ENCODE measurements around the gene FOXN1.
A peak's percentile ranks its signal among the peaks of the same experiment; 100 is the strongest.

The FOXN1 gene

DNA sequence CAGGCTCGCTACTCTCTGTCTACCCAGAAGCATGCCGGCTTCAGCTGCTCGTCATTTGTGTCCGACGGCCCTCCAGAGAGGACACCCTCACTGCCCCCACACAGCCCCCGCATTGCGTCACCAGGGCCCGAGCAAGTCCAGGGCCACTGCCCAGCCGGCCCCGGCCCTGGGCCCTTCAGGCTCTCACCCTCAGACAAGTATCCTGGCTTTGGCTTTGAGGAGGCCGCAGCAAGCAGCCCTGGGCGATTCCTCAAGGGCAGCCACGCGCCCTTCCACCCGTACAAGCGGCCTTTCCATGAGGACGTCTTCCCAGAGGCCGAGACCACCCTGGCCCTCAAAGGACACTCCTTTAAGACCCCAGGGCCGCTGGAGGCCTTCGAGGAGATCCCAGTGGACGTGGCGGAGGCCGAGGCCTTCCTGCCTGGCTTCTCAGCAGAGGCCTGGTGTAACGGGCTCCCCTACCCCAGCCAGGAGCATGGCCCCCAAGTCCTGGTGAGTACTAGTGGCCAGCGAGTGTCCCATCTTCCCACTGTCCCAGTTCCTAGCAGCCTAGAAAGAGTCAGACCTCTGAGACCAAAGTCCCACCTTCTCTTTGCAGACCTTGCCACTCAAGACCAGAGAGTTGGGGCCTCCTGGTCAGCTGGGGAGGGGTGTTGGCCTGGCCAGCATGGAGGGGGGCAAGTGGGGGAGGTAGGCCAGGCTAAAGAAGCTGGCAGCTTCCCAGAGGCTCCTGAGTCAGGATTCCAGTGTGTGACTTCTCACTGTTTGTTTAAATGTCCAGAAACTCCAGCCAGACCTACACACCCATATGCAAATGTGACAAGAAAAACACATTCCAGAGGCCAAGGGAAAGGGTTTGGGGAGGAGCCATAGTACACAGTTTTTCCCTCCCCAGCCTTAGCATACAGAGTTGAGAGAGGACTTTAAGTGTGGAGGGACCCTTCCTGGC, 18.6 kb downstream of the FOXN1 start:
- peak; percentile 94 for DNase-seq (ENCODE audit: low spot score)

DNA sequence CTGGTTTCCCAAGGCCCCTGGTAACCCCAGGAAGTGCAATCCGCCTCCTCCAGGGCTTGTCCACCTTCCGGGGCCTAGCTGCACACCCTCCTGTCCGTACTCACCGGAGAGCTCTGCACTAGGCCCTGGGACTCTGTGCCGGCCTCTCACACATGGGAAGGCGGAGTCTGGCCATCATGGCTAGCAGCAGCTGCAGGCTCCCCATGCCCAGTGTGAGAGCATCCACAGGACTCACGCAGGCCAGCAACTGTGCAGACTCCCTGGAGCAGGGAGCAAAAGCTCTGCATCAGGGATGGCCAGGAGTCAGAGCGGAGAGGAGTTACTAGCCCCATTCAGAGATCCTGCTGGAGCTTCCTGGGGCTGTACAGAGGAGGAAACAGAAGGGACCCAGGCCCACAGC, 20.2 kb downstream of the FOXN1 start:
- no peak for DNase-seq (ENCODE audit: low spot score)

DNA sequence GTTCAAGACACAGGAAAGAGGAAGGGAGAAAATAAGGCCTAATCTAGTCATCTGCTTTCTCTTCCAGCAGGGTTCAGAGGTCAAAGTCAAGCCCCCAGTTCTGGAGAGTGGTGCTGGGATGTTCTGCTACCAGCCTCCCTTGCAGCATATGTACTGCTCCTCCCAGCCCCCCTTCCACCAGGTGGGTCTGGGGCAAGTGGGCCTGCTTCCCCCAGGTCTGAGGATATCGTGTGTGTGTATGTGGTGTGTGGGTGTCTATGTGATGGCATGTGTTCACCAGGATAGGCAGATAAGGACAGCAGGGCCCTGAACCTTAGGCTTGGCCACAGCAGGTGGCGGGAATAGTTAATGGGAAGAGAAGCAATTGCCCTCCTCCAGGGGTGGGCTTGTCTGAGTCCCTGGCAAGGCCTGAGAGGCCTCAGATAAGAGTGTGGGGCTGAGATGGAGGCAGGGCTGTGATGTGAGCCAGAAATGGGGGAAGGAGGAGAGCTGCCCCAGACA, 21.1 kb downstream of the FOXN1 start:
- DNase-seq (ENCODE audit: low spot score): no peak

DNA sequence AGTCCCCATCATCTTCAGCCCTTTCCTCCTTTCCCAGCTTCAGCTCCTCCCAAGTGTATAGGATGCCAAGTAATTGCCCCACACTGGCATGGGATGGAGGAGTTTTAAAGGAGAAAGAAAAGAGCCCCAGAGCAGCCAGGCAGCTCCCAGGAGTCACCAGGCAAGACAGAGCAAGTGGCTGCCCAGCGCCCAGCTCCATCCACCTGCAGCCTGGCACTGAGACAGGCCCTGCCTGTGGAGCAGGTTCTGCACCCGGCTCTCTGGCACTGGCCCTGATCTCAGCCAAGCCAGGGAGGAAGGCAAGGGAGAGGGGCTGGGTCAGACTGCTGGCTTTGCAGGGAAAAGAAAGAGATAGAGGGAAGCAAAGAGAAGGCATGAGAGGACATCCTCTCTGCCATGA, 21.7 kb downstream of the FOXN1 start:
- no peak for DNase-seq (ENCODE audit: low spot score)

DNA sequence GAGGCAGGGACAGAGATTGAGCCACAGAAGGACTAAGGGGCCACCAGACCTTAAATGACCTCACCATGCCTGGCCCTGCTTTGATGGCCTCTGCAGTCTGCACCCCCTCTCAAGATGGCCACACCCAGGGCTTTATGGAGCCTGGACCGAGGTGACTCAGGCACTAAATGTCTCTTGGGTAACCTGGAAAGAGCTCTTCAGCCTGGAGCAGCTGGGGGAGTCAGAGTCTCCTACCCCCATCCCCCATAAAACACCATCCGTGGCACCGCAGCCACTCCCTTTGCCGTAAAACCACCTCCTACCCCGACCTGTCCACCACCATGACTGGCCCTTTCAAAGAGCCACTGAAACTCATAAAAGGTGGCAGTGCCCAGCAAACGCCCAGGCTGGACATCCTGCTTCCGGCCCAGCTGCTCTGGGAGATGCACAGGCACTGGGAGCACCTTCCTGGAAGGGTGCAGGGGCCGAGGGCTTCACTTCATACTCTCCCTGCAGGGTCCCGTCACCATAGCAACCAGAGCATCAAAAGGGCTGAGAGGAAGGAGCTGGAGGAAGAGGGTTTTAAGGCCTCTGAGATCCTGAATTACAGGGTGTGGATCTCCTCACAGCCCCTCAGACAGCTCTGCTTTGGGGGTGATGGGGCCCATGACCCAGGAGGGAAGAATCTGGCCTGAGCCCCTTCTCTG, 22.3 kb downstream of the FOXN1 start:
- no peak for DNase-seq (ENCODE audit: low spot score)

DNA sequence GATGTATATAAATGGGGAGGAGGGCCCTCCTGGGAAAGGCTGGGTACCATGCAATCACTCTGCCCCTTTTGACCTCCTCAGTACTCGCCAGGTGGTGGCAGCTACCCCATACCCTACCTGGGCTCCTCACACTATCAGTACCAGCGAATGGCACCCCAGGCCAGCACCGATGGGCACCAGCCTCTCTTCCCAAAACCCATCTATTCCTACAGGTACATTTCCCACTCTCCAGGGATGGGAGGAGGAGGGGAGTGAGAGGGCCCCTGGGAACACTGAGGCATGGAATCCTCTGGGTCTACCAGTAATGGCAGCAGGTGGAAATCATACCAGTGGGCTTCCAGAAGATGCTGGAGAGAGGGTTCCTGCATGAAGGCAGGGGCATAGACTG, 22.9 kb downstream of the FOXN1 start:
- no peak for DNase-seq (ENCODE audit: low spot score)

DNA sequence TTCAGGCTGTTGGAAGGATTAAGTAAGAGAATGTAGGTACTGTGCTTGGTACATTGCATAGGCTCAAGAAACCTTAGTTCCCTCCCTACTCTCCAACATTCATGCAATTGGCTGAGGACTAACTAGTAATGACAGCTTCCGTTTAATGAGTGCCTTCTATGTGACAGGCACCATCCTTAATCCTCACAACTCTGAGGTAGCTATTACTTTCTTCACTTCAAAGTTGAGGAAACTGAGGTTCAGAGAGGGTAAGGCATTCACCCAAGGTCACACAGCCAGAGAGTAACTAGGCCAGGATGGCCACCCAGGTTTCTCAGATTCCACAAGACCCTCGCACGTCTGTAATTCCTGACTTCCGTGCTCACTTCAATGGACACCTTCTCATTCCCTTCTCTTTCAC, 24.1 kb downstream of the FOXN1 start:
- no peak for DNase-seq (ENCODE audit: low spot score)

- no peak for DNase-seq (ENCODE audit: low spot score)
These were observed 24.8 kb downstream of the FOXN1 start for GRCh38 chr17:28530926-28531325.

- no peak for DNase-seq (ENCODE audit: low spot score)
These were observed 26.2 kb downstream of the FOXN1 start for GRCh38 chr17:28532050-28532960.

- DNase-seq (ENCODE audit: low spot score): no peak
These were observed 27.1 kb downstream of the FOXN1 start for GRCh38 chr17:28533091-28533807.

DNA sequence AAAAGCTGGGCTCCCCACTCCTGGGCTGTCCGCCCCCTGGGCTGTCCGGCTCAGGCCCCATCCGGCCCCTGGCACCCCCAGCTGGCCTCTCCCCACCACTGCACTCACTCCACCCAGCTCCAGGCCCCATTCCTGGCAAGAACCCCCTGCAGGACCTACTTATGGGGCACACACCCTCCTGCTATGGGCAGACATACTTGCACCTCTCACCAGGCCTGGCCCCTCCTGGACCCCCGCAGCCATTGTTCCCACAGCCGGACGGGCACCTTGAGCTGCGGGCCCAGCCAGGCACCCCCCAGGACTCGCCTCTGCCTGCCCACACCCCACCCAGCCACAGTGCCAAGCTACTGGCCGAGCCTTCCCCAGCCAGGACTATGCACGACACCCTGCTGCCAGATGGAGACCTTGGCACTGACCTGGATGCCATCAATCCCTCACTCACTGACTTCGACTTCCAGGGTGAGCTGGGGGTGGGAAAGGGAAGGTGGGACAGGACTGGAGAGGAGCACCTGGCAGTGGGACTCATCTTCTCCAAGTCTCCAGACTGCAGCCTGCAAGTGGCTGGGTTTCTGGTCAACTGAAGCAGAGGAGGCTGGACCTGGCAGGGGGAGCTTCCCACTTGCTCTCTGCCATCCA, 28.7 kb downstream of the FOXN1 start:
- no peak for DNase-seq (ENCODE audit: low spot score)

GRCh38 chr17:28536532-28537218, 30.5 kb downstream of the FOXN1 start:
- DNase-seq (ENCODE audit: low spot score): no peak

DNA sequence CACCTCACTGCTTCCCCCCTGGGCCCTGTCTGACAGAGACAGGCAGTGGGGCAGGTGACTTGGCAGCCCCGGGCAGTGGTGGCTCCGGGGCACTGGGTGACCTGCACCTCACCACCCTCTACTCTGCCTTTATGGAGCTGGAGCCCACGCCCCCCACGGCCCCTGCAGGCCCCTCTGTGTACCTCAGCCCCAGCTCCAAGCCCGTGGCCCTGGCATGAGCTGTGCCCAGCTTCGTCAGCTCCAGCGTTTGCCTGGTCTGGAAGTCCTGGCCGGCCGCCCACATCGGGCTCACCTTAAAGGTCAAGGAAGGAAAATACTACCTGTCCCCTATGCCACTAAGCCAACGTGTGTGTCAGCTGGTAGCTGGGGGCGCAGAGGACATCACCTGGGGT, 31.1 kb downstream of the FOXN1 start:
- DNase-seq (ENCODE audit: low spot score): no peak

DNA sequence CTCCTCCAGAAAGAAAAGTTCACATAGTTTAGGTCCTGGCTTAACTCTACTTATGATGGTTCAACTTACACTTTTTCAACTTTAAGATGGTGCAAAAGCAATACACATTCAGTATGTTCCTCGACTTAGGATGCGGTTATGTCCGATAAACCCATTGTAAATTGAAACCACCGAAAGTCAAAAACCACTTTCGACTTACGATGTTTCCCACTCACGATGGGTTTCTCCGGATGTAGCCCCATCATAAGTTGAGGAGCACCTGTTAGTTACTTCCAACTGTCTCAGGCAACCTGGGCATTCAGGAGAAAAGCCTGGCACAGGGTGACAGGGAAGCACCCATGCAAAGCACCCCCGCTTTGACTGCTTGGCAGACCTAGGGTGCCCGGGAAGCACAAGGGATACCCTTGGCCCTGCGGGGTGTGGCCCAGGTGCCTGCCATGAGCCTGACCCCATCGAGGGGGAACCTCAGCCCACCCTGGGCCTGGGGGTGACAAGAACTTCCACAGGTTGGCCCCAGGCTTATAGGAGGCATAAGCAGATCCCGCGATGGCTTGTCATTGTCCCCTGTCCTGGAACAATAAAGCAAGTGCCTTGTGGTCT, 32.2 kb downstream of the FOXN1 start:
- no peak for DNase-seq (ENCODE audit: low spot score)

- no peak for DNase-seq (ENCODE audit: low spot score)
These were observed 34.1 kb downstream of the FOXN1 start for GRCh38 chr17:28540231-28540630.

DNA sequence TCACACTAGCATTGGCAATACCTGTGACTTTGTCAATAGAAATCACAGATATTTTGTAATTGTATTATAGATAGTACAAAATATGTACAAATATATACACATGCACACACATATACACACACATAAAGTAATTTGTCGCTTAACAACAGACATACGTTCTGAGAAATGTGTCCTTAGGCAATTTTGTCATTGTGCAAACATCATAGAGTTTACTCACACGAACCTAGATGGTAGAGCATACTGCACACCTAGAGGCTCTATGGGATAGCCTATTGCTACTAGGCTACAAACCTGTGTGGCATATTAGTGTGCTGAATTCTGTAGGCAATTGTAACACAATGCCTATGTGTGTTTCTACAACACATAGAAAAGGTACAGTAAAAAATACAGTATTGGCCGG, 35.3 kb downstream of the FOXN1 start:
- no peak for DNase-seq (ENCODE audit: low spot score)

DNA sequence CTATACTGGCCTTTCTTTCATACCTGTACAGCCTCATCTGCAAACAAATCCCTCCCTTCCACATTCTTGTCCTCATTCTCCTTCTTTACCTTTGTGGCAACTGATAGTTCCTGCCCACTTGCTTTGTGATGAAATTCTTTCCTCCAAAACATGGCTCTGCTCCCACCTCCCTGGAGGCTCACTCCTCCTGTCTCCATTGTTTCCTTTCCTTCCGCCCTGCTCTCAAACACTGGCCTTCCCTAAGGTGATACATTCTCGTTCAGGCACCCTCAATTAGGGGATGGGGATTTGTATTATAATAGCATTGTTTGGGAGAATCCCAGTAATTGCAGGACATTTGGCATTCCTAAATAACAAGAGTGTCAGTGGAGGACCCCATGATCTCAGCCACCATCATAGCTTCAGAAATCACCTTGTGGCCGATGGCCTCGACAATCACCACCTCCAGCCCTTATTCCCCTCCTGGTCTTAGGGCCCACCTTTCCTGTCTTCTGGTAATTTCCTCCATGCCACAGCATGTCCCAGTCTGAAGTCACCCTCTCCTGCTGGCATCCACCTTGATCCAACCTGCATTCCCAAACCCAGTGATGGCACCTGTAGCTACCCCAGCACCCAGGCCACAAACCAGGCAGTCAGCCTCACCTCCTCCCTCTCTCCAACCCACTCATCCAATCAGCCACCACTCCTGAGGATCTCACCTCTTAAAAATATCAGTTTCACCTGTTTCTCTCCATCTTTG, 38.4 kb downstream of the FOXN1 start:
- no peak for DNase-seq (ENCODE audit: low spot score)

DNA sequence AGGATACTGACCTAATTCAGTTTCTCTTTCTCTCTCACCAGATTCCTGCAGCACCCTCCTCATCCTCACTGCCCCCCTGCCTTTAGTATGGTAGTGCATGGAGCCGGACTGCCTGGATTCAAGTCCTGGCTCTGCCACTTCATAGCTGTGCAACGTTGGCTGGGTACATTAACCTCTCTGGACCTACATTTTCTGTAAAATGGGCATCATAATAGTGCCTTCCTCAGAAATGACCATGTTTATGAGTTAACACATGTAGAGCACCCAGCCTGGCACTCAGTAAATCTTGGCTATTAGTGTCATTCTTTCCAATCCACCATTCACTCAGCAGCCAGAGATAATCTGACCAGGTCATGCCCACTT, 39.0 kb downstream of the FOXN1 start:
- no peak for DNase-seq (ENCODE audit: low spot score)

GRCh38 chr17:28545787-28546415, 39.8 kb downstream of the FOXN1 start:
- no peak for DNase-seq (ENCODE audit: low spot score)

Data from HuH-7.5 (cell line).